ENCODE measurements around the gene ITGBL1.

Gene ITGBL1

DNA sequence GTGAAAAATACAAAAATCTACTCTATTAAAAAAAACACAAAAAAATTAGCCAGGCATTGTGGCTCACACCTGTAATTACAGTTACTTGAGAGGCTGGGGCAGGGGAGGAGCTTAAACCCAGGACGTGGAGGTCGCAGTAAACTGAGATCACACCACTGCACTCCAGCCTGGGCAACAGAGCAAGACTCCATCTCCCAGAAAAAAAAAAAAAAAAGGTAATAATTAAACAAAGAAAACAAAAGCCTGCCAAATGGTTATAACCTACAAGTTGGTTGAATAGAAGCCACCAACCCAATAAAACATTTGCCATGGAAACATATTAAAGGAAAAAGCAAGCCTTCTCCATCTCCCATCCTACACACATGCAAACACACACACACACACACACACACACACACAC, 255.2 kb downstream of the ITGBL1 start:
- H3K4me2 ChIP-seq (ENCODE audit: low read length) = no peak overlapping the region
- H3K4me3 ChIP-seq (ENCODE audit: low read depth, low read length, poor library complexity, severe bottlenecking) = no peak overlapping the region
- no peaks in the 10 kb centered on the region for H3K4me1 ChIP-seq (ENCODE audit: insufficient read depth, low read length, severe bottlenecking)
- no peak overlapping the region for H2AFZ ChIP-seq (ENCODE audit: low read length)
- H3K27me3 ChIP-seq (ENCODE audit: insufficient read depth, low read length) = peaks cover 6% of the 10 kb centered on the region; the same call in 1 of the 2 replicates
- no peaks in the 10 kb centered on the region for H3K36me3 ChIP-seq (ENCODE audit: insufficient read depth, low read length)
- TF ChIP-seq EZH2 (IDR thresholded peaks at IDR 0.05; ENCODE audit: borderline replicate concordance, low read length) = no peak
- TF ChIP-seq, protein P1, sequence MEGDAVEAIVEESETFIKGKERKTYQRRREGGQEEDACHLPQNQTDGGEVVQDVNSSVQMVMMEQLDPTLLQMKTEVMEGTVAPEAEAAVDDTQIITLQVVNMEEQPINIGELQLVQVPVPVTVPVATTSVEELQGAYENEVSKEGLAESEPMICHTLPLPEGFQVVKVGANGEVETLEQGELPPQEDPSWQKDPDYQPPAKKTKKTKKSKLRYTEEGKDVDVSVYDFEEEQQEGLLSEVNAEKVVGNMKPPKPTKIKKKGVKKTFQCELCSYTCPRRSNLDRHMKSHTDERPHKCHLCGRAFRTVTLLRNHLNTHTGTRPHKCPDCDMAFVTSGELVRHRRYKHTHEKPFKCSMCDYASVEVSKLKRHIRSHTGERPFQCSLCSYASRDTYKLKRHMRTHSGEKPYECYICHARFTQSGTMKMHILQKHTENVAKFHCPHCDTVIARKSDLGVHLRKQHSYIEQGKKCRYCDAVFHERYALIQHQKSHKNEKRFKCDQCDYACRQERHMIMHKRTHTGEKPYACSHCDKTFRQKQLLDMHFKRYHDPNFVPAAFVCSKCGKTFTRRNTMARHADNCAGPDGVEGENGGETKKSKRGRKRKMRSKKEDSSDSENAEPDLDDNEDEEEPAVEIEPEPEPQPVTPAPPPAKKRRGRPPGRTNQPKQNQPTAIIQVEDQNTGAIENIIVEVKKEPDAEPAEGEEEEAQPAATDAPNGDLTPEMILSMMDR (IDR thresholded peaks at IDR 0.05; ENCODE audit: low read length) = no peak
- no peak overlapping the region for H3K9ac ChIP-seq (ENCODE audit: low read length)
- H3K9me2 ChIP-seq (ENCODE audit: low read depth, low read length) = no peaks in the 10 kb centered on the region
- H3K79me2 ChIP-seq (ENCODE audit: insufficient read depth, low read length) = no peaks in the 10 kb centered on the region
- H3F3A ChIP-seq (ENCODE audit: insufficient read depth, low read length) = no peaks in the 10 kb centered on the region
- no peaks in the 10 kb centered on the region for H3K9me3 ChIP-seq (ENCODE audit: low read length)
- no peak overlapping the region for H3K27ac ChIP-seq (ENCODE audit: low read depth, low read length, poor library complexity, severe bottlenecking)
- no peaks in the 10 kb centered on the region for H4K20me1 ChIP-seq (ENCODE audit: insufficient read depth, low read length)

DNA sequence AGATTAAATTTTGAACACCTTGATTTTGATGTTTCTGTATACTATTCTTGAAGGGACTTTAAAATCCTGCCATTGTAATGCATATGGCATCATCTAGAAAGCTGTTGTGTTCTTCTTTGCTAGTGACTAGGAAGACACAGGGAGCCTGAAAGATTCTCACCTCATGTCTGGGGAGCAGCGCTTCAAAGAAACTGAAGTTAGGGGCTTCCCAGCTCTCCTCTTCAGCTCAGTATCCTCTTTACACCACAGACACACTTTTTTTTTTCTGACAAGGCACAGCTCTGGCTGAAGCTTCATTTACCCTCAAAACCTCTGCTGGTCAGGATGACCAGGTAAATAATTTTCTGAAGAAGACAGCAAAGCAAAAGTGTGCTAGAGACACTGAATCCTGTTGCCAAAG, 255.6 kb downstream of the ITGBL1 start:
- H3K9ac ChIP-seq (ENCODE audit: low read length) = no peak overlapping the region
- H3K4me1 ChIP-seq (ENCODE audit: insufficient read depth, low read length, severe bottlenecking) = no peaks in the 10 kb centered on the region
- H3K4me3 ChIP-seq (ENCODE audit: low read depth, low read length, poor library complexity, severe bottlenecking) = no peak overlapping the region
- H4K20me1 ChIP-seq (ENCODE audit: insufficient read depth, low read length) = no peaks in the 10 kb centered on the region
- no peaks in the 10 kb centered on the region for H3K9me3 ChIP-seq (ENCODE audit: low read length)
- H3K36me3 ChIP-seq (ENCODE audit: insufficient read depth, low read length) = no peaks in the 10 kb centered on the region
- no peaks in the 10 kb centered on the region for H3F3A ChIP-seq (ENCODE audit: insufficient read depth, low read length)
- no peaks in the 10 kb centered on the region for H3K9me2 ChIP-seq (ENCODE audit: low read depth, low read length)
- H3K27me3 ChIP-seq (ENCODE audit: insufficient read depth, low read length) = 0 out of 2 replicates have a peak, but pooled peaks cover 2% of the 10 kb centered on the region
- H3K79me2 ChIP-seq (ENCODE audit: insufficient read depth, low read length) = no peaks in the 10 kb centered on the region
- H3K27ac ChIP-seq (ENCODE audit: low read depth, low read length, poor library complexity, severe bottlenecking) = no peak overlapping the region
- TF ChIP-seq, protein P1 (IDR thresholded peaks at IDR 0.05; ENCODE audit: low read length) = no peak
- TF ChIP-seq EZH2 (IDR thresholded peaks at IDR 0.05; ENCODE audit: borderline replicate concordance, low read length) = no peak
- no peak overlapping the region for H2AFZ ChIP-seq (ENCODE audit: low read length)
- H3K4me2 ChIP-seq (ENCODE audit: low read length) = no peak overlapping the region

DNA sequence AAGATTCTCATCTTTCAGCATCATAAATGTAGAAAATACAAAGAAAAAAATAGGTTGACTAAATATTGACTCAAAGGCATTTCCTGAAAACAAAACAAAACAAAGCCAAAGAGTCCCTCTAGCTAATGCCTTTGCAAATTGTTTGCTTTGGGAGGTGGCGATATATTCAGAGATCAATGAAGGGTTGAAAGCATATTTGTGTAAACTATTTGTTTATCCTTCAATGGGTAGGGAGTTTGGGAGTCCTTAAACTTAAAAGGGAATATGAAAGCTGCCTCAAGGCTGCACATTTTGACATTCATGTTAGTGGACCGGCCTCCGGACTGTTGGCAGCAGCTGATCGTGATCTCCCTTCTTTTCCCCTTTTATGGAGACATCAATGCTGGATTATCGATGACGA, 257.5 kb downstream of the ITGBL1 start:
- no peaks in the 10 kb centered on the region for H3F3A ChIP-seq (ENCODE audit: insufficient read depth, low read length)
- no peaks in the 10 kb centered on the region for H3K4me1 ChIP-seq (ENCODE audit: insufficient read depth, low read length, severe bottlenecking)
- no peaks in the 10 kb centered on the region for H3K36me3 ChIP-seq (ENCODE audit: insufficient read depth, low read length)
- H2AFZ ChIP-seq (ENCODE audit: low read length) = no peak overlapping the region
- no peaks in the 10 kb centered on the region for H3K9me2 ChIP-seq (ENCODE audit: low read depth, low read length)
- no peak overlapping the region for H3K9ac ChIP-seq (ENCODE audit: low read length)
- no peaks in the 10 kb centered on the region for H4K20me1 ChIP-seq (ENCODE audit: insufficient read depth, low read length)
- H3K9me3 ChIP-seq (ENCODE audit: low read length) = no peaks in the 10 kb centered on the region
- no peak for TF ChIP-seq EZH2 (IDR thresholded peaks at IDR 0.05; ENCODE audit: borderline replicate concordance, low read length)
- TF ChIP-seq, protein P1 (IDR thresholded peaks at IDR 0.05; ENCODE audit: low read length) = no peak
- H3K79me2 ChIP-seq (ENCODE audit: insufficient read depth, low read length) = no peaks in the 10 kb centered on the region
- H3K4me3 ChIP-seq (ENCODE audit: low read depth, low read length, poor library complexity, severe bottlenecking) = no peak overlapping the region
- H3K27me3 ChIP-seq (ENCODE audit: insufficient read depth, low read length) = no peaks in the 10 kb centered on the region
- H3K27ac ChIP-seq (ENCODE audit: low read depth, low read length, poor library complexity, severe bottlenecking) = no peak overlapping the region
- no peak overlapping the region for H3K4me2 ChIP-seq (ENCODE audit: low read length)
